ENCODE measurements around the gene CD4.

Gene CD4

DNA sequence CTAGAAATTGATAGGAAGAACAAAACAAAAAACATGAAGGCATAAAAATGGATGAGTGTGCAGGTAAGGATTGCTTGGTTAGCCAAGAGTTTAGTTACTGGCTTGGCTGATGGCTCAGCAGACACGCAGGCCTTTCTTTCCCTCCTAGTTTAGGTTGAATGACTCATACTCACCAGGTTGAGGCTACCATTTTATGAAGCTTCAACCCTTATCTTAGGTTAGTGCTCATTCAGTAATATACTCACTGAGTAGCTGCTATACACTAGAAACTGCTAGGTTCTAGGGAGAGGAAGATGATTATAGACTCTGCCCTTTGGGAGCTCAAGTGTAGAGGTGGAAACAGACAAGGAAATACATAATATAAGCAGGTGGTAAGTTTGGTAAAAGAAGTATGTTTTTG, 44.9 kb downstream of the CD4 start:
- DNase-seq (ENCODE audit: low read depth) = no peak
- TF ChIP-seq, protein P1, sequence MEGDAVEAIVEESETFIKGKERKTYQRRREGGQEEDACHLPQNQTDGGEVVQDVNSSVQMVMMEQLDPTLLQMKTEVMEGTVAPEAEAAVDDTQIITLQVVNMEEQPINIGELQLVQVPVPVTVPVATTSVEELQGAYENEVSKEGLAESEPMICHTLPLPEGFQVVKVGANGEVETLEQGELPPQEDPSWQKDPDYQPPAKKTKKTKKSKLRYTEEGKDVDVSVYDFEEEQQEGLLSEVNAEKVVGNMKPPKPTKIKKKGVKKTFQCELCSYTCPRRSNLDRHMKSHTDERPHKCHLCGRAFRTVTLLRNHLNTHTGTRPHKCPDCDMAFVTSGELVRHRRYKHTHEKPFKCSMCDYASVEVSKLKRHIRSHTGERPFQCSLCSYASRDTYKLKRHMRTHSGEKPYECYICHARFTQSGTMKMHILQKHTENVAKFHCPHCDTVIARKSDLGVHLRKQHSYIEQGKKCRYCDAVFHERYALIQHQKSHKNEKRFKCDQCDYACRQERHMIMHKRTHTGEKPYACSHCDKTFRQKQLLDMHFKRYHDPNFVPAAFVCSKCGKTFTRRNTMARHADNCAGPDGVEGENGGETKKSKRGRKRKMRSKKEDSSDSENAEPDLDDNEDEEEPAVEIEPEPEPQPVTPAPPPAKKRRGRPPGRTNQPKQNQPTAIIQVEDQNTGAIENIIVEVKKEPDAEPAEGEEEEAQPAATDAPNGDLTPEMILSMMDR (IDR thresholded peaks at IDR 0.05; ENCODE audit: insufficient read depth, low read depth, low read length, missing control alignments) = no peak
- no peak overlapping the region for H3K4me3 ChIP-seq (ENCODE audit: low read depth, low read length)

GRCh38 chr12:6834873-6835272, 45.5 kb downstream of the CD4 start:
- TF ChIP-seq, protein P1 (IDR thresholded peaks at IDR 0.05; ENCODE audit: insufficient read depth, low read depth, low read length, missing control alignments) = no peak
- DNase-seq (ENCODE audit: low read depth) = no peak
- no peak overlapping the region for H3K4me3 ChIP-seq (ENCODE audit: low read depth, low read length)

GRCh38 chr12:6836851-6837250, 47.5 kb downstream of the CD4 start:
- no peak for DNase-seq (ENCODE audit: low read depth)
- TF ChIP-seq, protein P1 (IDR thresholded peaks at IDR 0.05; ENCODE audit: insufficient read depth, low read depth, low read length, missing control alignments) = no peak
- H3K4me3 ChIP-seq (ENCODE audit: low read depth, low read length) = no peak overlapping the region

DNA sequence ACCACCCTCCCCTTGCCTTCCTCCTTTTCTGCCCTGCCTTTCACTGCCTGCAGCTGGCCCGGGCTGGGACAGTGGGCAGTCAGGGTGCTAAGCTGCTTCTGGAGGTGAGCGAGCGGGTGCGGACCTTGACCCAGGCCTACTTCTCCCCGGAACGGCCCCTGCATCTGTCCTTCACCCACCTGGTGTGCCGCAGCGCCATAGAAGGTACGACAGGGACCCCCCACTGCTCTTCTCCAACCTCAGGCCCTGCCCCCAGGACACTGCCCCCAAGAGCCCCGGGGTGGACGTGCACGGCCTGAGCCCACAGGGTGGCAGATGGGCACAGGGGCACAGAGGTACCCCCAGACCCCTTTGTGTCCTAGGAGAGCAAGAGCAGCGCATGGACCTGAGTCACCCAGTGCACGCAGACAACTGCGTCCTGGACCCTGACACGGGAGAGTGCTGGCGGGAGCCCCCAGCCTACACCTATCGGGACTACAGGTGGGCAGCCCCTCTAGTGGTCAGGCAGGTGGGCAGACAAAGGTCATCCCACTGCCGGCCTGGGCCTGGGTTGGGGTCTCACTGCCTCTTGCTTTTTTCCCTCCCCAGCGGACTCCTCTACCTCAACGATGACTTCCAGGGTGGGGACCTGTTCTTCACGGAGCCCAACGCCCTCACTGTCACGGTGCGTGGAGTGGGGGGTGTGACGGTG, 48.2 kb downstream of the CD4 start:
- TF ChIP-seq, protein P1 (IDR thresholded peaks at IDR 0.05; ENCODE audit: insufficient read depth, low read depth, low read length, missing control alignments) = no peak
- DNase-seq (ENCODE audit: low read depth) = no peak
- no peak overlapping the region for H3K4me3 ChIP-seq (ENCODE audit: low read depth, low read length)

DNA sequence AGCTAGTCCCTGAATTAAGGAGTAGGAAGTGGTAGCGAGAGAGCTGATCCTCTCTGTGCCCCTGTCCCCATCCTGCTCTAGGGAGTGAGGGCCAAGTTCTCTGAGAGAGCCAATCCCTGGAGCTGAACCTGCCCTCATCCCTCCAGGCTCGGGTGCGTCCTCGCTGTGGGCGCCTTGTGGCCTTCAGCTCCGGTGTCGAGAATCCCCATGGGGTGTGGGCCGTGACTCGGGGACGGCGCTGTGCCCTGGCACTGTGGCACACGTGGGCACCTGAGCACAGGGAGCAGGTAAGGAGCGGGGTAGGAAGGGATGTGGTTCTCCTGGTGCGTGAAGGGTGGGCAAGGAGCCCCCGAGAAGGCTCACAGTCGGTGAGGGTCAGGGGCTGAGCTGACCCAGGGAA, 49.5 kb downstream of the CD4 start:
- DNase-seq (ENCODE audit: low read depth) = no peak
- TF ChIP-seq, protein P1 (IDR thresholded peaks at IDR 0.05; ENCODE audit: insufficient read depth, low read depth, low read length, missing control alignments) = no peak
- no peak overlapping the region for H3K4me3 ChIP-seq (ENCODE audit: low read depth, low read length)

GRCh38 chr12:6839482-6840201, 50.3 kb downstream of the CD4 start:
- TF ChIP-seq, protein P1 (IDR thresholded peaks at IDR 0.05; ENCODE audit: insufficient read depth, low read depth, low read length, missing control alignments) = no peak
- H3K4me3 ChIP-seq (ENCODE audit: low read depth, low read length) = no peak overlapping the region
- DNase-seq (ENCODE audit: low read depth) = peak; percentile 78
